ENCODE data around the gene DST. TPM values are rescaled to one million over a fixed set of nuclear protein-coding genes. Genes with fewer than 3 reads are reported as not detected.
A peak's percentile ranks its signal among the peaks of the same experiment; 100 is the strongest.

Gene DST
- total RNA-seq, 2 donors from 2014 or later: 101 to 113 TPM

DNA sequence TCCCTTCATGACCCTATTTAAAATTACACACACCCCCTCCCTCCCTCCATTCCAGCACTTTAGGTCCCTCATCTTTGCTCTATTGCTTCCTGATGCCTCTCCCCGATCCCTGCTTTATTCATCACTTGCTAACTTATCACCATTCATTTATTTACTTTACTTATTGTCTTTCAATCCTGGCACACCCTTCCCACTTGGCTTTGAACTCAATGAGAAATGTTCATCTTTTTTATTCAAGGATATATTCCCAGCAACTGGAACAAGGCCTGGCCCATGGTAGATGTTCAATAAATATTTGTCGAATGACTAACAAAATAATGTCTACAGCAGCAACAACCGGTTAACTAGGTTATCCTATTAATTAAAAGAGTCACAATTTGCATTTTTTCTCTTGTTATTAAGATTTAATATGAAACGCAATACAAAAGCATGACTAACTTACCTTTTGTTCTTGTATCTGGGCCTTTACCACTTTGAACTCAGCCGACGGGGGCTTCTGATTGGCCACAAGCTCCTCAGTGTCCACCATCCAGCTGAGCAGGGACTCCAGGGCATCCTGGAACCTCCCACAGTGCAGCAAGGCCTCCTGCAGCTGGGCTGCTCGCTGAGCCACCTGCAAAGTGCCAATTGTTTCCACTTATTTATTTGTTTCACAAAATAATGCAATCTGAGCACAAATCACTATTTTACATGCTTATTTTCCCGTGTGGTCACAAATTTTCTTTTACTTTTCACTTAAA is 107.8 kb downstream of the DST start:
- H3K36me3 ChIP-seq (ENCODE audit: control insufficient read depth, insufficient read depth, low read length): peaks cover 41% of the 10 kb centered on the region
- DNase-seq: peak; percentile 63

DNA sequence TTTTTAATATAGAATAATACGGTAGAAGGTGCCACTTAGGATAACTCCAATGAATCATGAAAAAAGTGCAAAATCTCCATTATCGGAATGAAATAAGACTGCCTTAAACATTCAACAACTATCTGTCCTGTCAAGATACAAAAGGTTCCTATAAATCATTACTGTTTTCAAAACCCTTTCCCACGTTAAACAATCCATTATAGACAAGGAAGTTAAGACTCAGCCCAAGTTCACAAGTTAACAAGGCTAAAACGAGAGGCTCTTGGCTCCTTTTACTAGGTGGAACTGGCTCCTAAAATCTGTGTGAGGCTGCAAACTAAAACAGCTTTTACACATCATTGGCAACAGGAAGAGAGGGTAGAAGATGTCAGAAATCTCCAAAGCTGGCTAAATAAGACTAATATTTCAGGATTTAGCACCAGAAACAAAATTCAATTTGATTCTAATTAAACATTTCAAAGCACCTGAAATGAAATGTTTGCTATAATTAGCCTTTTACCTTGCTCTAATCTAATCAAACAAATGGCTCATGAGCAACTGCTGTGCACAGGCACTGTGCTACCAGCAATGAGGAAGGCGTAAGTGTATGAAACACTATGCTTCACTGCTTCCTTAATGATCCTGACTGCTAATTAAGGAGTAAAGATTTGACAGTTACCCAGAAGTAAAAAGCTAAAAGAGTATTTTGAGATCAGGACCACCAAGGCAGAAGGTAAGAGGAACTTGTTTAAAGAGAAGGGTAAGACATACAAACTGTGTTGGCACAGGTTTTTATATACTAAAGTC is 109.7 kb downstream of the DST start:
- TF ChIP-seq, protein P1, sequence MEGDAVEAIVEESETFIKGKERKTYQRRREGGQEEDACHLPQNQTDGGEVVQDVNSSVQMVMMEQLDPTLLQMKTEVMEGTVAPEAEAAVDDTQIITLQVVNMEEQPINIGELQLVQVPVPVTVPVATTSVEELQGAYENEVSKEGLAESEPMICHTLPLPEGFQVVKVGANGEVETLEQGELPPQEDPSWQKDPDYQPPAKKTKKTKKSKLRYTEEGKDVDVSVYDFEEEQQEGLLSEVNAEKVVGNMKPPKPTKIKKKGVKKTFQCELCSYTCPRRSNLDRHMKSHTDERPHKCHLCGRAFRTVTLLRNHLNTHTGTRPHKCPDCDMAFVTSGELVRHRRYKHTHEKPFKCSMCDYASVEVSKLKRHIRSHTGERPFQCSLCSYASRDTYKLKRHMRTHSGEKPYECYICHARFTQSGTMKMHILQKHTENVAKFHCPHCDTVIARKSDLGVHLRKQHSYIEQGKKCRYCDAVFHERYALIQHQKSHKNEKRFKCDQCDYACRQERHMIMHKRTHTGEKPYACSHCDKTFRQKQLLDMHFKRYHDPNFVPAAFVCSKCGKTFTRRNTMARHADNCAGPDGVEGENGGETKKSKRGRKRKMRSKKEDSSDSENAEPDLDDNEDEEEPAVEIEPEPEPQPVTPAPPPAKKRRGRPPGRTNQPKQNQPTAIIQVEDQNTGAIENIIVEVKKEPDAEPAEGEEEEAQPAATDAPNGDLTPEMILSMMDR (conservative IDR thresholded peaks at IDR 0.05): no peak

More for the DNA sequence above, 107.8 kb downstream of the DST start:
- no peaks in the 10 kb centered on the region for H3K27me3 Mint-ChIP-seq (ENCODE audit: insufficient read depth)
- peaks cover 9% of the 10 kb centered on the region for H3K4me1 Mint-ChIP-seq
- no peaks in the 10 kb centered on the region for H3K27me3 ChIP-seq (ENCODE audit: control insufficient read depth, insufficient read depth, low read length, poor library complexity, severe bottlenecking)
- 78 to 100% methylated on average over 1 to 8 of the region's 8 CpGs for WGBS, 2 experiments (ENCODE audit: insufficient coverage in 1 of 2, insufficient read length in 1 of 2)
- no peaks in the 10 kb centered on the region for H3K4me1 ChIP-seq (ENCODE audit: control insufficient read depth, insufficient read depth, low read length)
- no peaks in the 10 kb centered on the region for H3K9me3 Mint-ChIP-seq
- no peak overlapping the region for H3K27ac ChIP-seq (ENCODE audit: low read depth, low read length)
- no peak overlapping the region for H3K9ac ChIP-seq (ENCODE audit: extremely low read depth, low read length, poor library complexity, severe bottlenecking)
- no peak overlapping the region for H3K4me3 Mint-ChIP-seq
- H3K36me3 Mint-ChIP-seq (ENCODE audit: low read depth): peaks cover 12% of the 10 kb centered on the region
- no peaks in the 10 kb centered on the region for H3K9me3 ChIP-seq (ENCODE audit: control insufficient read depth, low read length)
- no peak overlapping the region for H3K27ac Mint-ChIP-seq
- H3K4me3 ChIP-seq (ENCODE audit: low read length): no peak overlapping the region
- TF ChIP-seq, protein P1 (conservative IDR thresholded peaks at IDR 0.05): no peak

DNA sequence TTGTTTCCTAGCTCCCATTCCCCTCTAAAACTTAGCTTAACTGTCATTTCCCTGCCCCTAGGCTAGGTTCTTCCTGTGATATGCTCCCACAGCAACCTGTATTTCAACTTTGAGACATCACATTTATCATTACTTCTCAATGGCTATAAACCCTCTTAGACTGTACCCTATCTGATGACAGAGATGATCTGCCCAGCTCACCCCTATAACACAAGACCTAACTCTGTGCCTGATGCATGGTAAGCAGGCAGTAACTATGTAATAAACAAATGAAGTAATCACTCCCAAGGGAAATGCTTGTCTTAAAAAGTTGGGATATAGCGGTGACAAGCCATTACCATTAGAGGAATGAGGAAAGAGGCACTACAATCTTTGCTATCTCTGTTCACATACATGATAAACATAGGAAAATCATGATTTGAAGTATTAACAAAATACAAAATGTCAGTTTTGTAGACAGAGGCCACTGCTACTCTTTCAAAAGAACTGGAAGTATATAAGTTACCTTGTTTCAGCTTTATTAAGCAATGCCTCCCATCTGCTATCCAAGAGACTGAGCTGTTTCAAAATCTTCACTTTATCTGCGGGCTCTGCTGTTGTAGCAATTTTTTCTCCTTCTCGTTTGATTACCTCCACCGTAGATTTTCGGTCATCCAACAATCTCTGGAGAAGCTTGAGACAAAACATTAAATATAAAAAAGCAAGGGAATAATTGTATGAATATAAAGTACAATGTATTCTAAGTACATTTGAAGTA is 110.7 kb downstream of the DST start:
- H3K9me3 Mint-ChIP-seq: no peaks in the 10 kb centered on the region
- Histone ChIP-seq H3K4me3 (ENCODE audit: low read length) (no peak overlapping the region), H3K27ac (ENCODE audit: low read depth, low read length) (no peak overlapping the region), H3K9ac (ENCODE audit: extremely low read depth, low read length, poor library complexity, severe bottlenecking) (no peak overlapping the region), H3K36me3 (ENCODE audit: control insufficient read depth, insufficient read depth, low read length) (peaks cover 68% of the 10 kb centered on the region), H3K4me1 (ENCODE audit: control insufficient read depth, insufficient read depth, low read length) (no peaks in the 10 kb centered on the region), H3K27me3 (ENCODE audit: control insufficient read depth, insufficient read depth, low read length, poor library complexity, severe bottlenecking) (no peaks in the 10 kb centered on the region), H3K9me3 (ENCODE audit: control insufficient read depth, low read length) (no peaks in the 10 kb centered on the region)
- no peak for DNase-seq
- TF ChIP-seq, protein P1 (conservative IDR thresholded peaks at IDR 0.05): no peak
- H3K27ac Mint-ChIP-seq: no peak overlapping the region
- no peaks in the 10 kb centered on the region for H3K27me3 Mint-ChIP-seq (ENCODE audit: insufficient read depth)
- peaks cover 35% of the 10 kb centered on the region for H3K36me3 Mint-ChIP-seq (ENCODE audit: low read depth)
- WGBS, 2 experiments (ENCODE audit: insufficient coverage in 1 of 2, insufficient read length in 1 of 2): 90% methylated on average over 5 of the region's 5 CpGs; no CpG with 5 or more reads in 1 of the 2 experiments
- peaks cover 2% of the 10 kb centered on the region for H3K4me1 Mint-ChIP-seq
- H3K4me3 Mint-ChIP-seq: no peak overlapping the region

More for the DNA sequence above, 109.7 kb downstream of the DST start:
- peak overlapping the region; percentile 5 for H3K27ac Mint-ChIP-seq
- peaks cover 2% of the 10 kb centered on the region for H3K4me1 Mint-ChIP-seq
- WGBS, 2 experiments (ENCODE audit: insufficient coverage in 1 of 2, insufficient read length in 1 of 2): 83 to 95% methylated on average over 1 to 5 of the region's 5 CpGs
- peaks cover 26% of the 10 kb centered on the region for H3K36me3 Mint-ChIP-seq (ENCODE audit: low read depth)
- no peaks in the 10 kb centered on the region for H3K9me3 Mint-ChIP-seq
- no peak overlapping the region for H3K9ac ChIP-seq (ENCODE audit: extremely low read depth, low read length, poor library complexity, severe bottlenecking)
- H3K4me3 Mint-ChIP-seq: no peak overlapping the region
- no peak for DNase-seq
- H3K4me3 ChIP-seq (ENCODE audit: low read length): no peak overlapping the region
- H3K27me3 ChIP-seq (ENCODE audit: control insufficient read depth, insufficient read depth, low read length, poor library complexity, severe bottlenecking): no peaks in the 10 kb centered on the region
- H3K27me3 Mint-ChIP-seq (ENCODE audit: insufficient read depth): no peaks in the 10 kb centered on the region
- no peak overlapping the region for H3K27ac ChIP-seq (ENCODE audit: low read depth, low read length)
- peaks cover 59% of the 10 kb centered on the region for H3K36me3 ChIP-seq (ENCODE audit: control insufficient read depth, insufficient read depth, low read length)
- no peaks in the 10 kb centered on the region for H3K4me1 ChIP-seq (ENCODE audit: control insufficient read depth, insufficient read depth, low read length)
- no peaks in the 10 kb centered on the region for H3K9me3 ChIP-seq (ENCODE audit: control insufficient read depth, low read length)

Measured in endodermal cell (in vitro differentiated cells).